SK-N-SH treated with all-trans-retinoic acid at 6 μM for 48 hours (cell line): ENCODE data around the gene PARP9.

Experiments
- ARNTL ChIP-seq: fragments of 450-650 bp; formaldehyde crosslinking; IDR thresholded peaks from 2 replicates; pipeline ENCODE4 v1.5.0; 2020; ENCODE audit warnings: low read depth, mild to moderate bottlenecking, moderate library complexity, borderline replicate concordance
- ESRRG ChIP-seq: fragments of 250-450 bp; sonication (Bioruptor Pico); IDR thresholded peaks from 2 replicates; pipeline ENCODE4 v1.6.1; 2021; ENCODE audit warnings: mild to moderate bottlenecking
- OSR1 ChIP-seq: fragments of 250-450 bp; sonication (Bioruptor Pico); IDR thresholded peaks from 2 replicates; pipeline ENCODE4 v1.8.0; 2022; ENCODE audit warnings: moderate library complexity, mild to moderate bottlenecking, inconsistent platforms
- PPARA ChIP-seq: fragments of 250-450 bp; sonication (Bioruptor Pico); IDR thresholded peaks from 2 replicates; pipeline ENCODE4 v1.5.0; 2020; ENCODE audit warnings: mild to moderate bottlenecking, borderline replicate concordance
- TOX ChIP-seq: fragments of 250-450 bp; sonication (Bioruptor Pico); IDR thresholded peaks from 2 replicates; pipeline ENCODE4 v1.8.0; 2021; ENCODE audit warnings: mild to moderate bottlenecking, moderate library complexity, borderline replicate concordance
- ZC3H10 ChIP-seq: fragments of 250-450 bp; sonication (Bioruptor Pico); IDR thresholded peaks from 2 replicates; pipeline ENCODE4 v1.5.1; 2021; ENCODE audit warnings: mild to moderate bottlenecking, moderate library complexity
- ZFP30 ChIP-seq: fragments of 450-650 bp; formaldehyde crosslinking; IDR thresholded peaks from 2 replicates; pipeline ENCODE4 v1.5.0; 2022; ENCODE audit warnings: mild to moderate bottlenecking, moderate library complexity
- ZNF565 ChIP-seq: fragments of 450-650 bp; formaldehyde crosslinking; conservative IDR thresholded peaks from 2 replicates; pipeline ENCODE4 v1.5.0; 2020; ENCODE audit warnings: low read depth, mild to moderate bottlenecking, moderate library complexity
- ZNF70 ChIP-seq: fragments of 450-650 bp; formaldehyde crosslinking; IDR thresholded peaks from 2 replicates; pipeline ENCODE4 v1.5.0; 2020; ENCODE audit warnings: mild to moderate bottlenecking, moderate library complexity
- ZNF8 ChIP-seq: fragments of 450-650 bp; formaldehyde crosslinking; IDR thresholded peaks from 2 replicates; pipeline ENCODE4 v1.5.0; 2020; ENCODE audit warnings: mild to moderate bottlenecking, moderate library complexity
- TF ChIP-seq, protein P1 (sequence below): fragments of 250-450 bp; sonication (Bioruptor Pico); IDR thresholded peaks from 2 replicates; pipeline ENCODE4 v1.8.0; 2021; ENCODE audit warnings: low read depth, mild to moderate bottlenecking, moderate library complexity, borderline replicate concordance
- TF ChIP-seq, protein P2 (sequence below): fragments of 250-450 bp; sonication (Bioruptor Pico); IDR thresholded peaks from 2 replicates; pipeline ENCODE4 v1.5.1; 2021; ENCODE audit warnings: mild to moderate bottlenecking, moderate library complexity
- TF ChIP-seq, protein P3 (sequence below): fragments of 250-450 bp; sonication (Bioruptor Pico); IDR thresholded peaks from 2 replicates; pipeline ENCODE4 v1.8.0; 2020; ENCODE audit warnings: mild to moderate bottlenecking, moderate library complexity, borderline replicate concordance

DNA sequence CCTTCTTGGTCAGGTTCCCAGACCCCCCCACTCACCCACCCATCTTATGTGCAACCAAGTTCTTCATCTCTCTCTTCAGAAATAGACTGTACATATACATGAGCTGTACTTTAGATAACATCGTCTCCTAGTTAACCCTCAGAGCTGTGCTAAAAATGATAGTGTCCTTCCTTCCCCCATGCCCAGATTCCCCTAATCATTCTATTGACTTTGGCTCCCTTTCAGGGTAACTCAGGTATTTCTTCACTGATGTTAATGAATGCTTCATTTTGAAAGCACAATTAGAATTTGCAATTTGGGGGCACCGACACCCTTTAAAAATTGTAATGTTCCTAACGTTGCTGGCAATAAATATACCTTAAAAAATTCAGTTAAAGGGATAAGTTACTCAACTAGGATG lies 10.9 kb downstream of the PARP9 start:
- TF ChIP-seq ZC3H10 (CRISPR knock-in tag) (no peak), OSR1 (CRISPR knock-in tag) (no peak), TOX (CRISPR knock-in tag) (no peak), ZNF70 (CRISPR knock-in tag) (no peak), ZNF8 (no peak), PPARA (no peak), ZFP30 (CRISPR knock-in tag) (no peak), ZNF565 (no peak), ESRRG (no peak), ARNTL (CRISPR knock-in tag) (no peak)
- TF ChIP-seq, protein P1, sequence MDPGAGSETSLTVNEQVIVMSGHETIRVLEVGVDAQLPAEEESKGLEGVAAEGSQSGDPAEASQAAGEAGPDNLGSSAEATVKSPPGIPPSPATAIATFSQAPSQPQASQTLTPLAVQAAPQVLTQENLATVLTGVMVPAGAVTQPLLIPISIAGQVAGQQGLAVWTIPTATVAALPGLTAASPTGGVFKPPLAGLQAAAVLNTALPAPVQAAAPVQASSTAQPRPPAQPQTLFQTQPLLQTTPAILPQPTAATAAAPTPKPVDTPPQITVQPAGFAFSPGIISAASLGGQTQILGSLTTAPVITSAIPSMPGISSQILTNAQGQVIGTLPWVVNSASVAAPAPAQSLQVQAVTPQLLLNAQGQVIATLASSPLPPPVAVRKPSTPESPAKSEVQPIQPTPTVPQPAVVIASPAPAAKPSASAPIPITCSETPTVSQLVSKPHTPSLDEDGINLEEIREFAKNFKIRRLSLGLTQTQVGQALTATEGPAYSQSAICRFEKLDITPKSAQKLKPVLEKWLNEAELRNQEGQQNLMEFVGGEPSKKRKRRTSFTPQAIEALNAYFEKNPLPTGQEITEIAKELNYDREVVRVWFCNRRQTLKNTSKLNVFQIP (CRISPR knock-in tag), result no peak
- TF ChIP-seq, protein P2, sequence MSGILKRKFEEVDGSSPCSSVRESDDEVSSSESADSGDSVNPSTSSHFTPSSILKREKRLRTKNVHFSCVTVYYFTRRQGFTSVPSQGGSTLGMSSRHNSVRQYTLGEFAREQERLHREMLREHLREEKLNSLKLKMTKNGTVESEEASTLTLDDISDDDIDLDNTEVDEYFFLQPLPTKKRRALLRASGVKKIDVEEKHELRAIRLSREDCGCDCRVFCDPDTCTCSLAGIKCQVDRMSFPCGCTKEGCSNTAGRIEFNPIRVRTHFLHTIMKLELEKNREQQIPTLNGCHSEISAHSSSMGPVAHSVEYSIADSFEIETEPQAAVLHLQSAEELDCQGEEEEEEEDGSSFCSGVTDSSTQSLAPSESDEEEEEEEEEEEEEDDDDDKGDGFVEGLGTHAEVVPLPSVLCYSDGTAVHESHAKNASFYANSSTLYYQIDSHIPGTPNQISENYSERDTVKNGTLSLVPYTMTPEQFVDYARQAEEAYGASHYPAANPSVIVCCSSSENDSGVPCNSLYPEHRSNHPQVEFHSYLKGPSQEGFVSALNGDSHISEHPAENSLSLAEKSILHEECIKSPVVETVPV, result no peak
- TF ChIP-seq, protein P3, sequence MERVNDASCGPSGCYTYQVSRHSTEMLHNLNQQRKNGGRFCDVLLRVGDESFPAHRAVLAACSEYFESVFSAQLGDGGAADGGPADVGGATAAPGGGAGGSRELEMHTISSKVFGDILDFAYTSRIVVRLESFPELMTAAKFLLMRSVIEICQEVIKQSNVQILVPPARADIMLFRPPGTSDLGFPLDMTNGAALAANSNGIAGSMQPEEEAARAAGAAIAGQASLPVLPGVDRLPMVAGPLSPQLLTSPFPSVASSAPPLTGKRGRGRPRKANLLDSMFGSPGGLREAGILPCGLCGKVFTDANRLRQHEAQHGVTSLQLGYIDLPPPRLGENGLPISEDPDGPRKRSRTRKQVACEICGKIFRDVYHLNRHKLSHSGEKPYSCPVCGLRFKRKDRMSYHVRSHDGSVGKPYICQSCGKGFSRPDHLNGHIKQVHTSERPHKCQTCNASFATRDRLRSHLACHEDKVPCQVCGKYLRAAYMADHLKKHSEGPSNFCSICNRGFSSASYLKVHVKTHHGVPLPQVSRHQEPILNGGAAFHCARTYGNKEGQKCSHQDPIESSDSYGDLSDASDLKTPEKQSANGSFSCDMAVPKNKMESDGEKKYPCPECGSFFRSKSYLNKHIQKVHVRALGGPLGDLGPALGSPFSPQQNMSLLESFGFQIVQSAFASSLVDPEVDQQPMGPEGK (CRISPR knock-in tag), result no peak
